KMS-11 (cell line): Measurements from ENCODE around the gene ALDH3B2.
A peak's percentile ranks its signal among the peaks of the same experiment; 100 is the strongest.

Source experiments
- H2AFZ ChIP-seq: fragments of 200-600 bp; sonication (generic); 2 replicates; pipeline ENCODE4 v1.6.1; 2016; ENCODE audit warnings: antibody characterized with exemption, mixed run types, low read depth
- H3K27ac ChIP-seq: fragments of 200-600 bp; sonication (generic); 2 replicates; pipeline ENCODE4 v1.6.1; 2016; ENCODE audit warnings: mild to moderate bottlenecking, mixed run types
- H3K27me3 ChIP-seq: fragments of 200-600 bp; sonication (generic); 2 replicates; pipeline ENCODE4 v1.6.1; 2017; ENCODE audit warnings: mild to moderate bottlenecking, low read depth, mixed run types, moderate library complexity; ENCODE audit not compliant: insufficient read depth
- H3K36me3 ChIP-seq: fragments of 200-600 bp; sonication (generic); 2 replicates; pipeline ENCODE4 v1.6.1; 2017; ENCODE audit warnings: mild to moderate bottlenecking, mixed run types; ENCODE audit not compliant: insufficient read depth
- H3K4me1 ChIP-seq: fragments of 200-600 bp; sonication (generic); 2 replicates; pipeline ENCODE4 v1.6.1; 2016; ENCODE audit warnings: mild to moderate bottlenecking, low read depth, mixed run types; ENCODE audit not compliant: poor library complexity, severe bottlenecking
- H3K4me2 ChIP-seq: fragments of 200-600 bp; sonication (generic); 2 replicates; pipeline ENCODE4 v1.7.0; 2016; ENCODE audit warnings: mild to moderate bottlenecking, mixed run types
- H3K4me3 ChIP-seq: fragments of 200-600 bp; sonication (generic); IDR thresholded peaks from 2 replicates; pipeline ENCODE4 v1.6.1; 2017; ENCODE audit warnings: low read depth, low read length, mixed read lengths; ENCODE audit not compliant: insufficient read depth
- H3K79me2 ChIP-seq: fragments of 200-600 bp; sonication (generic); 2 replicates; pipeline ENCODE4 v1.6.1; 2016; ENCODE audit warnings: low read depth, mixed run types; ENCODE audit not compliant: insufficient read depth
- H3K9ac ChIP-seq: fragments of 200-600 bp; sonication (generic); 2 replicates; pipeline ENCODE4 v1.6.1; 2016; ENCODE audit warnings: mild to moderate bottlenecking, mixed run types
- H4K20me1 ChIP-seq: fragments of 200-600 bp; sonication (generic); 2 replicates; pipeline ENCODE4 v1.6.1; 2016; ENCODE audit warnings: mild to moderate bottlenecking, mixed run types; ENCODE audit not compliant: insufficient read depth
- TF ChIP-seq, protein P1 (sequence below): fragments of 200-600 bp; sonication (generic); conservative IDR thresholded peaks from 2 replicates; pipeline ENCODE4 v1.6.1; 2017; ENCODE audit warnings: low read depth, mild to moderate bottlenecking, antibody characterized with exemption, low read length, moderate library complexity, mixed read lengths

ALDH3B2 gene

DNA sequence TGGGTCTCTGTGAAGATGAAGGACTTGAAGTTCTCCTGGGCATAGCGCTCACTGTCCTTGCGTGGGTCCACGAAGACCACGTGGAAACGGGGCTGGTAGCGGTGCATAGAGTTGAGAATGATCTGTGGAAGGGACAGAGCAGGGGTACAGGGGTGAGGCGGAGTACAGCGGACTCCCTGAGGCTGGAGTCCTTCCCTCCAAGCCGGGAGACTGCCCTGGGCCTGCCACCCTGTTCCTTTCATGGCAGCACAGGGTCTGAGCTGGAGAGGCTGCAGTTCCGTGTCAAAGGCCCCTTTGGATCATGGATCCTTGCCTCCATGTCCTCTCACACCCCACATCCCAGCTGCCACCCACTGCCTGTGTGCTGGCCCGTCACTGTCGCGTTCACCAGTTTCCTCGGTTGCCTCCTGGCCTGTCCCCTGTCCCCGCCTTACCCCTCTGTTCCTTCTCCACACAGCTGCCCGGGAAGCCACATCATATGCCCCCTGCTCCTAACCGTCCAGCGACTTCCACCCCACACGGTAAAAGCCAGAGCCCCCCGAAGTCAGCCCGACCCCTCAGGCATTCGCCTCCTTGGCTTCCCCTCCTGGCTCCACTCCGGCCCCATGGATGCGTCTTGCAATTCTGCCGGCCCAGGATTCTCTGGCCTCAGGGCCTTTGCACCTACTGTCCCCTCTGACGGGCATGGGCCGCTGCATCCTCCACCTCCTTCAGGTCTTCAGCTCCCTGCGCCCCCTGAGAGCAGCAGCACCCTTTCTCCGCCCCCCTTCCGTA is 41.3 kb downstream of the ALDH3B2 start:
- H3K4me3 ChIP-seq, result no peak overlapping the region
- TF ChIP-seq, protein P1, sequence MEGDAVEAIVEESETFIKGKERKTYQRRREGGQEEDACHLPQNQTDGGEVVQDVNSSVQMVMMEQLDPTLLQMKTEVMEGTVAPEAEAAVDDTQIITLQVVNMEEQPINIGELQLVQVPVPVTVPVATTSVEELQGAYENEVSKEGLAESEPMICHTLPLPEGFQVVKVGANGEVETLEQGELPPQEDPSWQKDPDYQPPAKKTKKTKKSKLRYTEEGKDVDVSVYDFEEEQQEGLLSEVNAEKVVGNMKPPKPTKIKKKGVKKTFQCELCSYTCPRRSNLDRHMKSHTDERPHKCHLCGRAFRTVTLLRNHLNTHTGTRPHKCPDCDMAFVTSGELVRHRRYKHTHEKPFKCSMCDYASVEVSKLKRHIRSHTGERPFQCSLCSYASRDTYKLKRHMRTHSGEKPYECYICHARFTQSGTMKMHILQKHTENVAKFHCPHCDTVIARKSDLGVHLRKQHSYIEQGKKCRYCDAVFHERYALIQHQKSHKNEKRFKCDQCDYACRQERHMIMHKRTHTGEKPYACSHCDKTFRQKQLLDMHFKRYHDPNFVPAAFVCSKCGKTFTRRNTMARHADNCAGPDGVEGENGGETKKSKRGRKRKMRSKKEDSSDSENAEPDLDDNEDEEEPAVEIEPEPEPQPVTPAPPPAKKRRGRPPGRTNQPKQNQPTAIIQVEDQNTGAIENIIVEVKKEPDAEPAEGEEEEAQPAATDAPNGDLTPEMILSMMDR, result no peak
- no peak overlapping the region for H3K9ac ChIP-seq
- H3K4me2 ChIP-seq, result no peak overlapping the region
- H3K27me3 ChIP-seq, result no peaks in the 10 kb centered on the region
- no peak overlapping the region for H3K27ac ChIP-seq
- H3K36me3 ChIP-seq, result no peaks in the 10 kb centered on the region
- H4K20me1 ChIP-seq, result no peaks in the 10 kb centered on the region
- no peak overlapping the region for H2AFZ ChIP-seq
- peaks cover 16% of the 10 kb centered on the region for H3K4me1 ChIP-seq
- H3K79me2 ChIP-seq, result no peaks in the 10 kb centered on the region

DNA sequence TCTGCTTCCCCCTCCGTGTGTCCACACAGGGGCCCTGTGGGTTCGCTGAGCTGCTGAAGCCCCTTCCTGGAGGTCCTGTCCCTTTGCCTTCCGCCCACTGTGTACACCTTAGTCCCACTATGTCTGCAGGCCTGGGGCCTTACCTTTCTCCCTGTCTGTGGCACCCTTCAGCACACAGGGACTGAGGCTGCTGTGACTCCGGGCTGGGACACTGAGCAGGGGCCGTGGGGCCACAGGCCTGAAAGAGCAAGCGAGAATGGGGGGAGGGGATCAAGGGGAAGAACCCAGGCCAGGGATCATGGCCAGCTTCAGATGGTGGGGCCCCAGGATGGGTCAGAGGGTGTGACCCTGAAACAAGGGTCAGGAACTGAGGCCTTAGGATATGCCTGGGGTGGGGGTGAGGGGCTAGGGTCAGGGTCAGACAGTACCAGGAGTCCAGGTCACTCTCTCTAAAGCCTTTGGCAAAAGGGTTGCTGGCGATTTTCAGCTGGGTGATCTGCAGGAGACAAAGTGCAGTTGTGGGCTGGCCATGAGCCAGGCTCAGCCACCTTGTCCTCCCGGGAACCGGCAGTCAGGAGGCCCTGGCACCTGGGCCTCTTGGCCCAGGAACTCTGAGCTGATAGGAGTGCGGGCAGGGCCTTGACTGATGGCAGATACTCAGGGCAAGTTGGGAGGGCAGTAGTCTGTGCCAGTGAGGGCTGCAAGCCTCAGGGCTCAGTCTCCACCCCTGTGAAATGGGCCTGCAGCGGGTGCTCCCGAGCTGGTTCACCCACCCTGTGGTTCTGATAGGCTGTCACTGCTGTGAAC is 42.0 kb downstream of the ALDH3B2 start:
- H3K79me2 ChIP-seq, result no peaks in the 10 kb centered on the region
- no peak overlapping the region for H2AFZ ChIP-seq
- TF ChIP-seq, protein P1, result no peak
- no peaks in the 10 kb centered on the region for H4K20me1 ChIP-seq
- H3K27ac ChIP-seq, result no peak overlapping the region
- no peak overlapping the region for H3K4me2 ChIP-seq
- H3K36me3 ChIP-seq, result no peaks in the 10 kb centered on the region
- peaks cover 16% of the 10 kb centered on the region for H3K4me1 ChIP-seq
- no peak overlapping the region for H3K9ac ChIP-seq
- H3K4me3 ChIP-seq, result no peak overlapping the region
- H3K27me3 ChIP-seq, result no peaks in the 10 kb centered on the region

DNA sequence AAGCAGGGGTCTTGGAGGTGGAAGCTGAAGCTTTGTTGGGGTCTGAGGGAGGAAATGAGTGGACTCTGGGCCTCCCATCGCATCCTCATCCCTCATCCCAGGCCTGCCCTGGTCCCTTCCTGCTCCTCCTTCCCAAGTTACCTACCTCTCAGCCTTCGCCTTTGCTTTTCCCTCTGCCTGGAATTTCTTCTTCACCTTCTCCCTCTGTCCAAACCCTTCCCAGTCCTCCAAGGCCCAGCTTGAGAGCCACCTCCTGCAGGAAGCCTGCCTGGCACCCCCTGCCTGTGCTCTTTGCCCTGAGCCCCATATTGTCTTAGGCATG is 42.6 kb downstream of the ALDH3B2 start:
- Histone ChIP-seq H3K36me3 (no peaks in the 10 kb centered on the region), H3K4me3 (no peak overlapping the region), H3K4me1 (peaks cover 16% of the 10 kb centered on the region), H4K20me1 (no peaks in the 10 kb centered on the region), H3K4me2 (no peak overlapping the region), H3K27ac (no peak overlapping the region), H3K9ac (no peak overlapping the region), H2AFZ (no peak overlapping the region; the same call in 1 of the 2 replicates), H3K79me2 (no peaks in the 10 kb centered on the region), H3K27me3 (no peaks in the 10 kb centered on the region)
- TF ChIP-seq, protein P1, result no peak

DNA sequence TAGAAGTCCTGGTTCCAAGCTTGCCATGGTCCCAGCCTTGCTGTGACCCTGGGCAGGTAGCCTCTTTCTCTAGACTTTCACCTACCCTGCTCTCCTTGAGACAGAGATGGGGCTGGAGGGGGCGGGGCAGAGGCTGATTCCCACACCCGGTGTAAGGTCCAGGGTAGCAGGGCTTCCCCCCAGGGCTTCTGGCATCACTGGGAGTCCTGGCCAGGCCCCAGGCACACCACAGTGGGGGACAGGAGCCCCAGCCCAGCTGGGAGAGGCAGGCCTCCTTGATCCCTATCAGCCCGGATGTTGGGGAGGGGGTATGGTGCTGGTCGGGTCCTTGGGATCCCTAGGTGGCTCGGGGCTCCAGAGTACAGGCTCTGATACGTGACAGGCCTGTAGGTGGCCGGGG is 43.0 kb downstream of the ALDH3B2 start:
- H3K4me1 ChIP-seq, result peaks cover 16% of the 10 kb centered on the region
- H4K20me1 ChIP-seq, result no peaks in the 10 kb centered on the region
- no peaks in the 10 kb centered on the region for H3K36me3 ChIP-seq
- no peak overlapping the region for H3K9ac ChIP-seq
- H3K27ac ChIP-seq, result no peak overlapping the region
- TF ChIP-seq, protein P1, result no peak
- H3K79me2 ChIP-seq, result no peaks in the 10 kb centered on the region
- H3K4me2 ChIP-seq, result peak overlapping the region; percentile 99; the same call in 1 of the 2 replicates
- peak overlapping the region; percentile 92; the same call in 1 of the 2 replicates for H2AFZ ChIP-seq
- no peaks in the 10 kb centered on the region for H3K27me3 ChIP-seq
- H3K4me3 ChIP-seq, result no peak overlapping the region
